ENCODE data around the gene DOHH. TPM values are rescaled to one million over a fixed set of nuclear protein-coding genes. Genes with fewer than 3 reads are reported as not detected.

DOHH gene
- total and polyA plus RNA-seq, 2 experiments from 2014 or later: 19.0 to 34.7 TPM

DNA sequence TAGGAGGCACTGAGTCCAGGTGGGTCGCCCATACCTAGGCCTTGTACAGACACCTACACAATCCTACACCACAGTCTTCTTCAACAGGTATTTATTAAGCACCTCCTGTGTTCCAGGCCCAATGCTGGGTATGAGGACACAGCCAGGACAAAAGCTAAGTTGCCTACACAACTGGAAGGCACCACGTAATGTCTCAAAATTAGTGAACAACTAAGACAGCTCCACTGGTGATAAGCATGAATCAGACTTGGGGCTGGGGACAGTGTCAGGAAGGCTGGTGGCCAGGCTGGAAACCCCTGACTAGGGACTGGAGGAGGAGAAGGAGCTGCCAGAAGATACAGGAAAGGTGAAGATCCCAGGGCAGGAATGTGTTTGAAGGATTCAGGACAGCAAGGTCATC, 22.5 kb downstream of the DOHH start (continued):
- TF ChIP-seq, protein P1, sequence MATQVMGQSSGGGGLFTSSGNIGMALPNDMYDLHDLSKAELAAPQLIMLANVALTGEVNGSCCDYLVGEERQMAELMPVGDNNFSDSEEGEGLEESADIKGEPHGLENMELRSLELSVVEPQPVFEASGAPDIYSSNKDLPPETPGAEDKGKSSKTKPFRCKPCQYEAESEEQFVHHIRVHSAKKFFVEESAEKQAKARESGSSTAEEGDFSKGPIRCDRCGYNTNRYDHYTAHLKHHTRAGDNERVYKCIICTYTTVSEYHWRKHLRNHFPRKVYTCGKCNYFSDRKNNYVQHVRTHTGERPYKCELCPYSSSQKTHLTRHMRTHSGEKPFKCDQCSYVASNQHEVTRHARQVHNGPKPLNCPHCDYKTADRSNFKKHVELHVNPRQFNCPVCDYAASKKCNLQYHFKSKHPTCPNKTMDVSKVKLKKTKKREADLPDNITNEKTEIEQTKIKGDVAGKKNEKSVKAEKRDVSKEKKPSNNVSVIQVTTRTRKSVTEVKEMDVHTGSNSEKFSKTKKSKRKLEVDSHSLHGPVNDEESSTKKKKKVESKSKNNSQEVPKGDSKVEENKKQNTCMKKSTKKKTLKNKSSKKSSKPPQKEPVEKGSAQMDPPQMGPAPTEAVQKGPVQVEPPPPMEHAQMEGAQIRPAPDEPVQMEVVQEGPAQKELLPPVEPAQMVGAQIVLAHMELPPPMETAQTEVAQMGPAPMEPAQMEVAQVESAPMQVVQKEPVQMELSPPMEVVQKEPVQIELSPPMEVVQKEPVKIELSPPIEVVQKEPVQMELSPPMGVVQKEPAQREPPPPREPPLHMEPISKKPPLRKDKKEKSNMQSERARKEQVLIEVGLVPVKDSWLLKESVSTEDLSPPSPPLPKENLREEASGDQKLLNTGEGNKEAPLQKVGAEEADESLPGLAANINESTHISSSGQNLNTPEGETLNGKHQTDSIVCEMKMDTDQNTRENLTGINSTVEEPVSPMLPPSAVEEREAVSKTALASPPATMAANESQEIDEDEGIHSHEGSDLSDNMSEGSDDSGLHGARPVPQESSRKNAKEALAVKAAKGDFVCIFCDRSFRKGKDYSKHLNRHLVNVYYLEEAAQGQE (IDR thresholded peaks at IDR 0.05; ENCODE audit: unreplicated experiment): no peak
- TF ChIP-seq JUNB (IDR thresholded peaks at IDR 0.05; ENCODE audit: unreplicated experiment) (no peak), ZNF331 (CRISPR knock-in tag; IDR thresholded peaks at IDR 0.05; ENCODE audit: low read depth) (no peak), POLR2AphosphoS5 (IDR thresholded peaks at IDR 0.05; ENCODE audit: low read depth) (no peak), ZNF114 (CRISPR knock-in tag; IDR thresholded peaks at IDR 0.05) (no peak), NANOG (IDR thresholded peaks at IDR 0.05; ENCODE audit: borderline replicate concordance) (no peak)

DNA sequence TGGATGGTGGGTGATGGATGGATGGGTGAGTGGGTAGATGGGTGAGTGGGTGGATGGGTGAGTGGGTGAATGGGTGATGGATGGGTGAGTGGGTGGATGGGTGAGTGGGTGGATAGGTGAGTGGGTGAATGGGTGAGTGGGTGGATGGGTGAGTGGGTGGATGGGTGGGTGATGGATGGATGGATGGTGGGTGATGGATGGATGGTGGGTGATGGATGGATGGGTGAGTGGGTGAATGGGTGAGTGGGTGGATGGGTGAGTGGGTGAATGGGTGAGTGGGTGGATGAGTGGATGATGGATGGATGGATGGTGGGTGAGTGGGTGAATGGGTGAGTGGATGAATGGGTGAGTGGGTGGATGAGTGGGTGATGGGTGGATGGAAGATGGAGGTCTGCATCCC, 23.0 kb downstream of the DOHH start:
- Histone ChIP-seq H3K4me3 (no peak overlapping the region), H2AFZ (no peak overlapping the region), H3K79me2 (replicated peaks; ENCODE audit: insufficient read depth) (no peaks in the 10 kb centered on the region), H3K36me3 (ENCODE audit: insufficient read depth) (no peaks in the 10 kb centered on the region), H3K27ac (ENCODE audit: low read depth) (no peak overlapping the region), H3K9me2 (ENCODE audit: insufficient read depth) (peaks cover 7% of the 10 kb centered on the region; the same call in 1 of the 2 replicates), H3F3A (replicated peaks; ENCODE audit: low read depth) (0 out of 2 replicates have a peak, but pooled peaks cover 4% of the 10 kb centered on the region), H4K20me1 (replicated peaks; ENCODE audit: insufficient read depth) (no peaks in the 10 kb centered on the region), H3K4me2 (no peak overlapping the region), H3K4me1 (ENCODE audit: insufficient read depth) (peaks cover 11% of the 10 kb centered on the region; the same call in 1 of the 2 replicates), H3K27me3 (ENCODE audit: insufficient read depth) (no peaks in the 10 kb centered on the region)
- Mint-ChIP-seq H3K4me3 (no peak overlapping the region), H3K27me3 (ENCODE audit: insufficient read depth, low read depth, poor library complexity) (peaks cover 23% of the 10 kb centered on the region), H3K36me3 (ENCODE audit: low read depth) (no peaks in the 10 kb centered on the region), H3K4me1 (peaks cover 9% of the 10 kb centered on the region; the same call in 2 of the 3 replicates), H3K9me3 (no peaks in the 10 kb centered on the region; the same call in 2 of the 3 replicates), H3K27ac (no peak overlapping the region)
- no peak for TF ChIP-seq EZH2 (IDR thresholded peaks at IDR 0.05; ENCODE audit: low read depth, unreplicated experiment)
- TF ChIP-seq ZNF114 (CRISPR knock-in tag; IDR thresholded peaks at IDR 0.05): no peak
- no peak for TF ChIP-seq JUNB (IDR thresholded peaks at IDR 0.05; ENCODE audit: unreplicated experiment)
- TF ChIP-seq, protein P2, sequence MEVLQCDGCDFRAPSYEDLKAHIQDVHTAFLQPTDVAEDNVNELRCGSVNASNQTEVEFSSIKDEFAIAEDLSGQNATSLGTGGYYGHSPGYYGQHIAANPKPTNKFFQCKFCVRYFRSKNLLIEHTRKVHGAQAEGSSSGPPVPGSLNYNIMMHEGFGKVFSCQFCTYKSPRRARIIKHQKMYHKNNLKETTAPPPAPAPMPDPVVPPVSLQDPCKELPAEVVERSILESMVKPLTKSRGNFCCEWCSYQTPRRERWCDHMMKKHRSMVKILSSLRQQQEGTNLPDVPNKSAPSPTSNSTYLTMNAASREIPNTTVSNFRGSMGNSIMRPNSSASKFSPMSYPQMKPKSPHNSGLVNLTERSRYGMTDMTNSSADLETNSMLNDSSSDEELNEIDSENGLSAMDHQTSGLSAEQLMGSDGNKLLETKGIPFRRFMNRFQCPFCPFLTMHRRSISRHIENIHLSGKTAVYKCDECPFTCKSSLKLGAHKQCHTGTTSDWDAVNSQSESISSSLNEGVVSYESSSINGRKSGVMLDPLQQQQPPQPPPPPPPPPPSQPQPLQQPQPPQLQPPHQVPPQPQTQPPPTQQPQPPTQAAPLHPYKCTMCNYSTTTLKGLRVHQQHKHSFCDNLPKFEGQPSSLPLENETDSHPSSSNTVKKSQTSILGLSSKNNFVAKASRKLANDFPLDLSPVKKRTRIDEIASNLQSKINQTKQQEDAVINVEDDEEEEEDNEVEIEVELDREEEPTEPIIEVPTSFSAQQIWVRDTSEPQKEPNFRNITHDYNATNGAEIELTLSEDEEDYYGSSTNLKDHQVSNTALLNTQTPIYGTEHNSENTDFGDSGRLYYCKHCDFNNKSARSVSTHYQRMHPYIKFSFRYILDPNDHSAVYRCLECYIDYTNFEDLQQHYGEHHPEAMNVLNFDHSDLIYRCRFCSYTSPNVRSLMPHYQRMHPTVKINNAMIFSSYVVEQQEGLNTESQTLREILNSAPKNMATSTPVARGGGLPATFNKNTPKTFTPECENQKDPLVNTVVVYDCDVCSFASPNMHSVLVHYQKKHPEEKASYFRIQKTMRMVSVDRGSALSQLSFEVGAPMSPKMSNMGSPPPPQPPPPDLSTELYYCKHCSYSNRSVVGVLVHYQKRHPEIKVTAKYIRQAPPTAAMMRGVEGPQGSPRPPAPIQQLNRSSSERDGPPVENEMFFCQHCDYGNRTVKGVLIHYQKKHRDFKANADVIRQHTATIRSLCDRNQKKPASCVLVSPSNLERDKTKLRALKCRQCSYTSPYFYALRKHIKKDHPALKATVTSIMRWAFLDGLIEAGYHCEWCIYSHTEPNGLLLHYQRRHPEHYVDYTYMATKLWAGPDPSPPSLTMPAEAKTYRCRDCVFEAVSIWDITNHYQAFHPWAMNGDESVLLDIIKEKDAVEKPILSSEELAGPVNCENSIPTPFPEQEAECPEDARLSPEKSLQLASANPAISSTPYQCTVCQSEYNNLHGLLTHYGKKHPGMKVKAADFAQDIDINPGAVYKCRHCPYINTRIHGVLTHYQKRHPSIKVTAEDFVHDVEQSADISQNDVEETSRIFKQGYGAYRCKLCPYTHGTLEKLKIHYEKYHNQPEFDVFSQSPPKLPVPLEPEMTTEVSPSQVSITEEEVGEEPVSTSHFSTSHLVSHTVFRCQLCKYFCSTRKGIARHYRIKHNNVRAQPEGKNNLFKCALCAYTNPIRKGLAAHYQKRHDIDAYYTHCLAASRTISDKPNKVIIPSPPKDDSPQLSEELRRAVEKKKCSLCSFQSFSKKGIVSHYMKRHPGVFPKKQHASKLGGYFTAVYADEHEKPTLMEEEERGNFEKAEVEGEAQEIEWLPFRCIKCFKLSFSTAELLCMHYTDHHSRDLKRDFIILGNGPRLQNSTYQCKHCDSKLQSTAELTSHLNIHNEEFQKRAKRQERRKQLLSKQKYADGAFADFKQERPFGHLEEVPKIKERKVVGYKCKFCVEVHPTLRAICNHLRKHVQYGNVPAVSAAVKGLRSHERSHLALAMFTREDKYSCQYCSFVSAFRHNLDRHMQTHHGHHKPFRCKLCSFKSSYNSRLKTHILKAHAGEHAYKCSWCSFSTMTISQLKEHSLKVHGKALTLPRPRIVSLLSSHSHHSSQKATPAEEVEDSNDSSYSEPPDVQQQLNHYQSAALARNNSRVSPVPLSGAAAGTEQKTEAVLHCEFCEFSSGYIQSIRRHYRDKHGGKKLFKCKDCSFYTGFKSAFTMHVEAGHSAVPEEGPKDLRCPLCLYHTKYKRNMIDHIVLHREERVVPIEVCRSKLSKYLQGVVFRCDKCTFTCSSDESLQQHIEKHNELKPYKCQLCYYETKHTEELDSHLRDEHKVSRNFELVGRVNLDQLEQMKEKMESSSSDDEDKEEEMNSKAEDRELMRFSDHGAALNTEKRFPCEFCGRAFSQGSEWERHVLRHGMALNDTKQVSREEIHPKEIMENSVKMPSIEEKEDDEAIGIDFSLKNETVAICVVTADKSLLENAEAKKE (CRISPR knock-in tag; IDR thresholded peaks at IDR 0.05): no peak
- TF ChIP-seq NANOG (IDR thresholded peaks at IDR 0.05; ENCODE audit: borderline replicate concordance): no peak
- no peak for TF ChIP-seq EZH2phosphoT487 (IDR thresholded peaks at IDR 0.05; ENCODE audit: unreplicated experiment)
- TF ChIP-seq ZNF331 (CRISPR knock-in tag; IDR thresholded peaks at IDR 0.05; ENCODE audit: low read depth): no peak
- ATAC-seq (no peak), DNase-seq (ENCODE audit: low spot score) (no peak)
